Measurements from ENCODE around the gene AFTPH. TPM values are rescaled to one million over a fixed set of nuclear protein-coding genes. Genes with fewer than 3 reads are reported as not detected.
A peak's percentile ranks its signal among the peaks of the same experiment; 100 is the strongest.

AFTPH gene
- total and polyA plus RNA-seq, 8 donors, result 29.9 to 66.4 (median 54.6) TPM

- Histone ChIP-seq H3K27ac (no peak overlapping the region), H3K27me3 (no peaks in the 10 kb centered on the region), H3K4me3 (no peak overlapping the region), H3K9me3 (no peaks in the 10 kb centered on the region), H3K4me1 (peaks cover 0 to 6% of the 10 kb centered on the region in 2 donors), H3K36me3 (peaks cover 0 to 37% of the 10 kb centered on the region in 2 donors)
- TF ChIP-seq CTCF (IDR thresholded peaks at IDR 0.05), result no peak
- intact Hi-C loops (cut with DNase I), result no loop called here
- DNase-seq, result no peak
- no peak for ATAC-seq
Measured at GRCh38 chr2:64594226-64594989, 70.3 kb downstream of the AFTPH start.

GRCh38 chr2:64595397-64596176 is 71.5 kb downstream of the AFTPH start:
- H3K4me1 ChIP-seq, result peaks cover 0 to 6% of the 10 kb centered on the region in 2 donors
- ATAC-seq, result peak; percentile 56
- intact Hi-C loops (cut with DNase I), result no loop called here

GRCh38 chr2:64598226-64598625 is 74.1 kb downstream of the AFTPH start:
- ATAC-seq, result no peak
- Histone ChIP-seq H3K9me3 (no peaks in the 10 kb centered on the region), H3K4me3 (no peak overlapping the region), H3K27me3 (no peaks in the 10 kb centered on the region), H3K36me3 (peaks cover 0 to 4% of the 10 kb centered on the region in 2 donors), H3K4me1 (peaks cover 0 to under 1% of the 10 kb centered on the region in 2 donors), H3K27ac (no peak overlapping the region)
- no peak for TF ChIP-seq CTCF (IDR thresholded peaks at IDR 0.05)
- no peak for DNase-seq
- intact Hi-C loops (cut with DNase I), result no loop called here

More at GRCh38 chr2:64595397-64596176, 71.5 kb downstream of the AFTPH start:
- no peaks in the 10 kb centered on the region for H3K27me3 ChIP-seq
- peak in 1 of 4 donors; percentile 45 for DNase-seq
- peaks cover 0 to 31% of the 10 kb centered on the region in 2 donors for H3K36me3 ChIP-seq
- TF ChIP-seq CTCF (IDR thresholded peaks at IDR 0.05), result no peak
- H3K4me3 ChIP-seq, result no peak overlapping the region
- H3K27ac ChIP-seq, result no peak overlapping the region
- no peaks in the 10 kb centered on the region for H3K9me3 ChIP-seq

- no peak for TF ChIP-seq CTCF (IDR thresholded peaks at IDR 0.05)
- H3K36me3 ChIP-seq, result no peaks in the 10 kb centered on the region
- no peak overlapping the region for H3K4me3 ChIP-seq
- ATAC-seq, result no peak
- DNase-seq, result peak in 1 of 4 donors; percentile 48
- H3K9me3 ChIP-seq, result no peaks in the 10 kb centered on the region
- no peaks in the 10 kb centered on the region for H3K4me1 ChIP-seq
- intact Hi-C loops (cut with DNase I), result no loop called here
- H3K27ac ChIP-seq, result no peak overlapping the region
- H3K27me3 ChIP-seq, result no peaks in the 10 kb centered on the region
Measured at GRCh38 chr2:64599469-64599868, 75.3 kb downstream of the AFTPH start.

Data from left lung (tissue), 10 donors.